Umbilical cord (tissue), 2 donors: ENCODE data around the gene PRDX4. TPM values are rescaled to one million over a fixed set of nuclear protein-coding genes. Genes with fewer than 3 reads are reported as not detected.
"Not testable (repeated sequence)": the region's sequence is repeated elsewhere in the genome, so short reads cannot be mapped to it uniquely, and the experiment has no call there.

Experiments used
- DNase-seq: peaks from one replicate; pipeline ENCODE4 v3.0.0-alpha.2; 2015; ENCODE audit warnings: low spot score
- total RNA-seq: library from RNA; depleted of rRNA; stranded (reverse); fragments of >200 nt; gene quantifications from one replicate; pipeline ENCODE4 v1.2.3, GENCODE V29; 2014; ENCODE audit warnings: low replicate concordance; ENCODE audit not compliant: insufficient read depth

PRDX4 gene
- total RNA-seq, result 179 TPM

DNA sequence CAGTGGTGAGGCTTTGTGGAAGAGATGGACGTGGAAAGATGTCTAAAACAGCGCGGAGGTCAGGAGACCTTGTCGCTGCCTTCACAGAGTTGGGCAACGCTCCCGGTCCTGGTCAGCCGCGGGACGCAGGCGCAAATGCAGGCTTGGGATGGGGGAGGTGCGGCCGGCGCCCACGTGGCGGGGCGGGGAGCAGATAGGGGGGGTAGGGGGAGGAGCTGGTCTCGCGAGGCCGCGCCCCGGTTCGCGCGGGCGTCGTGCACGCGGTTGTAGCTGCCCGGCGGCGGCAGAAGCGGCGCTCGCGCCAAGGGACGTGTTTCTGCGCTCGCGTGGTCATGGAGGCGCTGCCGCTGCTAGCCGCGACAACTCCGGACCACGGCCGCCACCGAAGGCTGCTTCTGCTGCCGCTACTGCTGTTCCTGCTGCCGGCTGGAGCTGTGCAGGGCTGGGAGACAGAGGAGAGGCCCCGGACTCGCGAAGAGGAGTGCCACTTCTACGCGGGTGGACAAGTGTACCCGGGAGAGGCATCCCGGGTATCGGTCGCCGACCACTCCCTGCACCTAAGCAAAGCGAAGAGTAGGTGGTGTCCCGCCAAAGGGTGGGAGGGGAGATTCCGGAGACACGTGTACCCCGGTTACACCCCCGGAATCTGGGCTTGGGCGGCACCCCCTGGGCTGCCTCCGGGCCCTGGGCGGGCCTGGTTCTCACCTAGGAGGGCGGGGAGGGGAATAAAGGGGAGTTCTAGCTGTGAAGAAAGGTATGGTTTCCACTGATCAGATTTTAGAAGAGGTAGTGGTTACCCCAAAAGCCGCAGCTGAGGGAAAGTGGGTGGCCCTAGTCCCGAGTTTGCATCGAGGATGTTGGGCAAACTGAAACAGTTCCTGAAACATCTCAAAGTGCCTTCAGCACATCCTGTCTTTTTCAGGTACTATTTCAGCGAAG lies at the start of gene PRDX4:
TSS of gene PRDX4 (plus strand) at position 255 of the 939 bp plus-strand sequence. CDS start at position 333, 78 bp downstream.
- DNase-seq, result peak; percentile 84

DNA sequence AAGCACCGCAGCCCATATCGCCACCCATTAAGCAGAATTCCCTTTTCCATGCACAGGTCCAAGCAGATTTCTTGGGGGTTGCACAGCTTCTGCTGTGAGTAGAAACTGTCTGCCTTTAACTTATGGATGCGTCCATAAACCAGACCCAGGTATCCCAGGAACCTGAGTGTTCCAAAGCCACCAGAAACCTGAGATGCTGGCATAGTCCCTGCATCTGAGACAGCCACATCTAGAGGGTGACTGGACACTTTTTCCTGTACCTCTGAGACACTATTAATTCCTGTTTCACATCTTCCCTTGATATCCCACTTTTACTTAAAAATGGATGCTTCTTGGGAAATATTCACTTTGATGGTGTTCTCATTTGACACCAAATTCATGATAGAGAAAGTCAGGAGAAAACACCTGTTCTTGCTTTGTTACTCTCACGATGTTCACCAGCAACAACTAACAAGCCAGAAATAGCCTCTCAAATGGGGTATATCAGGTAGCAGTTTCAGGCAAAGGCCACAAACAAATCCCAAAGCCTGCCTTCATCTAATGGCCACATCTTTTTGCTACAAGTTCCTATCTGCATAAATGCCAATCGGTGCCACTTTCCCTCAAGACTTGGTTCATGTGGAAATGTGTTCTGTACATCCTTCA lies 45.5 kb upstream of the PRDX4 start:
- DNase-seq, result no peak

GRCh38 chrX:23623797-23624196 lies 43.5 kb upstream of the PRDX4 start:
- no peak for DNase-seq

DNA sequence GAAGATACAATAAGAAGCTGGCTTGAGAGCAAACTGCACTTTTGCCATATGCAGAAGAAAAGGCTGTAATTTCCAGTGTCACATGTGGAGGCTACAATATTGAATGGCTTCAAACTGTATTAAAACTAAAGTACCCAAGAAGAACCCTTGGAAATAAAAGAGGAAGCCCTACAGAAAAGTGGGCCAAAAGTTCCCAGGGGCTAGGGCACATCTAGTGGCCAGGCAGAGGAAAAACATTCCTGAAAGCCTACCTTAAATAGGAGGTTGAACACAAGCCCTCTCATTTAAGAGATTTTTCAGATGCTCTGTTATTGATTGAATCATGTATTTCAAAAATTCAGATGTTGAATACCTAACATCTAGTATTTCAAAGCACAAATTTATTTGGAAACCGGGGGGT lies 40.6 kb upstream of the PRDX4 start:
- no peak for DNase-seq

DNA sequence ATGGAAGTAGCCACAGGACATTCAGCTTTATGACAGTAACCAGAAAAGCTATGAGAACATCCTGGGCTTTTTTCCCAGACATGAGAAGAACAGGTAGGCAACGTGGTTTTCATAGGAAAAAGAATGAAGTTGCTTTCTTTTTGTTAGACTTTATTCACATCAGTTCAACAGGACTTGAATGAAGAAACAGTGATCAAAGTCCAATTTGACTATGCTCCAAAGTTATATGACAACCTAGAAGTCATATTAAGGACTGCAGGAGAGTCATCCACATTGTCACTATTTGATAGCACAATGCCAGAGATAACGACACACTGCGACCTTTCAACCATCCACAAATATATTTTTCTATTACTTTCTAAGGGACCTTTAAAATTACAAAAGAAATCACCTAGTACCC lies 39.2 kb upstream of the PRDX4 start:
- DNase-seq, result no peak

DNA sequence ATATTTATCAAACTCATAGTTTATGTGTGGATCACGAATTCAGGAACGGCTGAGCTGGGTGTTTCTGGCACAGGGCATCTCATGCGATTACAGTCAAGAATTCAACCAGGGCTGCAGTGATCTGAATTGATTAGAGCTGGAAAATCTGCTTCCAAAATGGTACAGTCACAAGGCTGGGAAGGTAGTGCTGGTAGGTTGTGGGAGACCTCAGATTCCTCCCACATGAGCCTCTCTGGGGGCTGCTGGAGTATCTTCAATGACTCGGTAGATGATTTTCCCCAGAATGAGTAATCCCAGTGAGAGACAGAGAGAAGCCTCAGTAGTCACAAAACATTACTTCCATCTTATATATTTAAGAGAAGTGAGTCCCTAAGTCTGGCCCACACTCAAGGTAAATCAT lies 36.2 kb upstream of the PRDX4 start:
- DNase-seq, result no peak

DNA sequence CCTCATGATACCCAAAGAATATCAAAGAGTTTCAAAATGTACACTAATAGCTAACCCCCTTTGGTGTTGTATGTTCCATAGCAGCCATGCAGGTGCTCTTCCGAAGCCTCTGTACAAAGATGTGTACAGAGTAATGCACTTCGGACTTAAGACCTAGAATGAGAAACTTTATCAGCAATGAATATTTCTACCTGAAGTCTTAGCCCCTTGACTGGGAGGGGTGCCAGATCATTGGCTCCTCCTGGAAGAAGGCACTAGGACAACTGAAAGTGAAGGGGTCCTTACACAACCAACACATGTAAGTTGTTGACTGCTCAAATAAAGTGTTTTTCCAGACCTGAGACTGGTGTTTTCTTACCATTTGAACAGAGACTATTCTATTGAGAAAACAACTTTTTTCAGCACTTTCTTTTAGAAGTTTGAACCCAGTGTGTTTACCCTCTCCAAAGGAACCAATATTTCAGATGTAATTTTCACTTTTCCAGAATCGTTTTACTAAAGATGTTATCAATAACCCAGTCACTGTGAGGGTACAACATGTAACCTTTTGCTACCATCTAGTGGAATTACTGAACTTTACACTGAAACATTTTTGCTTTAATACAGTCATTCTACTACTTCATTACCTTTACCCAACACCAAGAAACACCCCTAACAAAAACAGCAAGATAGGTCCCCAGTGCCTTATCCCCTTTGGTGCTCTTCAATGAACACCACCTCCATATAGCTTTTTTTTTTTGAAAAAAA lies 33.3 kb upstream of the PRDX4 start:
- no peak for DNase-seq

- no peak for DNase-seq
Observed at GRCh38 chrX:23637187-23637586, 30.1 kb upstream of the PRDX4 start.

- no peak for DNase-seq
Observed at GRCh38 chrX:23643020-23643419, 24.3 kb upstream of the PRDX4 start.

GRCh38 chrX:23644744-23645143 lies 22.5 kb upstream of the PRDX4 start:
- DNase-seq, result no peak

DNA sequence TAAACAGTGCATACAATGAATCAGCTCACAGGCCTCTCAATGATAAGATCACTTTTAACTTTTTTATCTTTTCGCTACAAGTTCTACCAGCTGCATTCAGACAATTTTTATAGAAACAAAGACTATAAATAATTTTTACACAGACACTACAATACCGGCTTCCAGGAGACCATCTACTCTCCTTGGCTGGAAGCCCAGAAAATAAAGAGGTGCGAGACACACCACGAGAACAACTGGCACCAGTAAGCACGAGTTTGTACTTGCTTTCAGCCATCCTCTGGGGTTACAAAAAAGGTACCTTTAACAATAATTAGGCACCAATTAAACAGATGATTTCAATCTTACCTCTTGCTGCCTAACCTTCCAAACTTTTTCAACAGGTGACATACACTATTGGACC lies 11.2 kb upstream of the PRDX4 start:
- peak; percentile 38 for DNase-seq

GRCh38 chrX:23656684-23657083 lies 10.6 kb upstream of the PRDX4 start:
- peak; percentile 43 for DNase-seq

- DNase-seq, result no peak
Observed at GRCh38 chrX:23659339-23659738, 8.0 kb upstream of the PRDX4 start.

DNA sequence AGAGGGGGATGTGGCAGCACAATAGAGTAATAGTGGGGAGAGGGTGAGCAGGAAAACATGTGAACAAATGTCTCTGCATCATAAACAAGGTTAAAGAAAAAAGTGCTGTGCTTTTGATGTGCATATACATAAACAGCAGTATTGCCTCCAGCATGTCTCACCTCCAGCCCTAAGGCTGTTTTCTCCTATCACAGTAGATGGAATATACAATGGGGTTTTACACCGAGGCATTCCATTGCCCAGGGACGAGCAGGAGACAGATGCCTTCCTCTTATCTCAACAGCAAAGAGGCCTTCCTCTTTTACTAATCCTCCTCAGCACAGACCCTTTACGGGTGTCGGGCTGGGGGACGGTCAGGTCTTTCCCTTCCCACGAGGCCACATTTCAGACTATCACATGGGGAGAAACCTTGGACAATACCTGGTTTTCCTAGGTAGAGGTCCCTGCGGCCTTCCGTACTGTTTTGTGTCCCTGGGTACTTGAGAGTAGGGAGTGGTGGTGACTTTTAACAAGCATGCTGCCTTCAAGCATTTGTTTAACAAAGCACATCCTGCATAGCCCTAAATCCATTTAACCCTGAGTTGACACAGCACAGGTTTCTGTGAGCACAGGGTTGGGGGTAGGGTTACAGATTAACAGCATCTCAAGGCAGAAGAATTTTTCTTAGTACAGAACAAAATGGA lies 7.1 kb upstream of the PRDX4 start:
- not testable (repeated sequence) for DNase-seq

- DNase-seq, result no peak
Observed at GRCh38 chrX:23660766-23661132, 6.5 kb upstream of the PRDX4 start.

GRCh38 chrX:23661671-23662070 lies 5.6 kb upstream of the PRDX4 start:
- no peak for DNase-seq

GRCh38 chrX:23662187-23662586 lies 5.1 kb upstream of the PRDX4 start:
- DNase-seq, result no peak

DNA sequence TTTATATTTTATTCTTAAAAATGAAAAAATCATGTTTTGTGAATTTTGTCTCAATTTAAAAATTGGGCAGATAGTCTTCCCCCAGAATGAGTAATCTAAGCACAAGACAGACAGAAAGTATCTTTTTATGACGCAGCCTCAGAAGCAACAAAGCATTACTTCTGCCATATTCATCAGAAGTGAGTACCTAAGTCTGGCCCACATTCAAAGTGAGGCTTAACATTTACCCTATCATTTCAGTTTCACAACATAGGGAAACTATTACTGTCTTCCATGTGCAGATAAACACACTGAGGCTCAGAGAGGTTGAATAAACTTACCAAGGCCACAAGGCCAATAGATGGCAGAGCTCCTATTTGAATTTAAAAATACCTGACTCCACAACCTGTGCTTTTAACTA lies 4.4 kb upstream of the PRDX4 start:
- DNase-seq, result peak; percentile 18

DNA sequence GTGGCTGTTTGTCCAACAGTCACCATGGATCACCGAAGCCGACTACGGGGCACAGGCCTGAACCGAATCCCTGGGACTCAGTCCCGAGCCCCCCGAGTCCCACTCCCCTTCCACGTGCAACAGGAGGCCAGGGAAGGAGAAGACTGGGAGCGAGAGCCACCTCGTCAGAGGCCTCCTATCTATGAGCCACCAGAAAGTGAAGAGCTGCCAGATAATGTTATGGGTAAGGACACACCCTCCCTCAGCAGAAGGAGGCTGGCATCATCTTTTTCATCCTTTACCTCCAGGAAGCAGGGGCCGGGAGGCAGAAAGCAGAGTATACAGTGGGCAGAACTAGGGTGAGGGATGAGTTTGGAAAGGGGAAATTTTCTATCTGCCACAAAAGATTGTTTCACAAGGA lies 2.8 kb upstream of the PRDX4 start:
- no peak for DNase-seq

DNA sequence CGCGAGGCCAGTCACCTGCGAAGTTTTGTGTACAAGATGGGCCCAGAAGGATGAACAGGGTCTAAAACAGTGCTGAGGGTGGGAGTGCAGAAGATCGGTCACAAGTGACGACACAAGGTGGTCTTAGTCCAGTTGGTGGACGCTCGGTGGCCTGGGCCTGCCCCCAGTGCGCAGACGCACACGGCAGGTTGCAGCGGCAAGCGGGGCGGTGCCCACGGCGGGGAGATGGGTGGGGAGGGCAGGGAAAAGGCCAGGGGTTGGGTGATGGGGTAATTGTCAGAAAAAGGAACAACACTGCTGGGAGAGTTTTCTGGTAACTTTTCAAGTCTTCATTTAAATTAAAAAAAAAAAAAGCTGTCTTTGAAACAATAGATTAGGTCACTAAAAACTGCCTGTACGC lies 1.0 kb upstream of the PRDX4 start:
- no peak for DNase-seq

DNA sequence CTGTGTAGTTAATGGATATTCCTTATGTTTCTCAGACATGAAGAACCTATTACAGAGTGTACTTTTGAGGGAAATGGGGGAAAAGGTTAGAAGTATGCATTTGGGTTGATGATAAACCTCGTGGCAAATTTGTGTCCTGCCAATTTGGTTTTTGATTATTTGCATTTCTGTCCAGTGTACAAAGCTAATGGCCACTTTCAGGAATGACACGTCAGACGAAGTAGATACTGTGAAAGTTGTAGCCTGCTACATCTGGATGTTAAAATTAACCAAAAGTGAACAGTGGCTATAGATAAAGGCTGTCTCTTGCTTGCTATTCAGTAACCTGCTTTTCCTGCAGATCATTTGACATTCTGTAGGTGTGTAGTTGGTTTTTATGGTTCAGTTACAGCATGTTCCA lies 1.0 kb downstream of the PRDX4 start:
- peak; percentile 2 for DNase-seq

DNA sequence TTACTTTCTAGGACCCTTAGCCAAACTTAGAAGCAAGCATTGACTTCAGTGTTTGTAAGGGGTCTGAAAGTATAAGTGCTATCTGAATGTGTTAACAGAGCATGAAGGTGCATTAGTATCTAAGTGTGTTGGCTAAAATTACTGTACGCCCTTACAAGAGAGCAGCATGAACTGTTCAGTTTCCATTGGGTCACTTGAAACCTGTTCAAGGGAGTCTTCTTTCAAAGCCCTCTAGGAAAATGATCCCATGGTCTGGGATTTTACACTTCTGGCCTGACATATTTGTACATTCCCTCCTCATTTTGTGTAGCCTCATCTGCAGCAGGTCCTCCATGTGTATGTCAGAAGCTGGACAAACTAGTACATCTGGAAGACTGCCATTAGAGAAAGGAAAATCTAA lies 3.2 kb downstream of the PRDX4 start:
- no peak for DNase-seq
